Duodenal mucosa (tissue), 2 donors: ENCODE measurements around the gene KAT2A.
A peak's percentile ranks its signal among the peaks of the same experiment; 100 is the strongest.

Source experiments
- H3K27ac ChIP-seq: one replicate; pipeline ENCODE4 v1.7.0; 2013; ENCODE audit warnings: low read depth, low read length
- H3K27me3 ChIP-seq, 2 donors: one replicate each; pipeline ENCODE4 v1.7.0; 2013; ENCODE audit warnings: low read length in 2 of 2, control low read depth in 1 of 2; ENCODE audit not compliant: insufficient read depth in 2 of 2, control insufficient read depth in 1 of 2
- H3K36me3 ChIP-seq, 2 donors: one replicate each; pipeline ENCODE4 v1.7.0; 2013; ENCODE audit warnings: low read length in 2 of 2, control low read depth in 1 of 2; ENCODE audit not compliant: insufficient read depth in 2 of 2, control insufficient read depth in 1 of 2
- H3K4me1 ChIP-seq, 2 donors: one replicate each; pipeline ENCODE4 v1.7.0; 2013; ENCODE audit warnings: low read length in 2 of 2, control low read depth in 1 of 2; ENCODE audit not compliant: insufficient read depth in 2 of 2, control insufficient read depth in 1 of 2
- H3K4me3 ChIP-seq, 2 donors: one replicate each; pipeline ENCODE4 v1.7.0; 2013; ENCODE audit warnings: low read length in 2 of 2, low read depth in 1 of 2
- H3K9ac ChIP-seq, 2 donors: one replicate each; pipeline ENCODE4 v1.7.0; 2013; ENCODE audit warnings: low read length in 2 of 2, low read depth in 1 of 2
- H3K9me3 ChIP-seq, 2 donors: one replicate each; pipeline ENCODE4 v1.7.0; 2013; ENCODE audit warnings: low read length in 2 of 2, control low read depth in 1 of 2; ENCODE audit not compliant: control insufficient read depth in 1 of 2

The KAT2A gene

GRCh38 chr17:42120770-42121769 is at the start of gene KAT2A:
Gene KAT2A (minus strand): TSS chr17:42121367. CDS start chr17:42121304, 63 bp downstream.
- H3K4me1 ChIP-seq, result peaks cover 32 to 44% of the 10 kb centered on the region in 2 donors
- no peaks in the 10 kb centered on the region for H3K27me3 ChIP-seq
- H3K27ac ChIP-seq, result peak within 1 kb of the TSS; percentile 7
- H3K9me3 ChIP-seq, result no peaks in the 10 kb centered on the region
- H3K36me3 ChIP-seq, result peaks cover 10 to 23% of the 10 kb centered on the region in 2 donors
- H3K4me3 ChIP-seq, result peak within 1 kb of the TSS; percentile 51
- H3K9ac ChIP-seq, result peak within 1 kb of the TSS; percentile 46 to 60

GRCh38 chr17:42169351-42169750 is 48.2 kb upstream of the KAT2A start:
- H3K27me3 ChIP-seq, result no peaks in the 10 kb centered on the region
- H3K27ac ChIP-seq, result no peak overlapping the region
- H3K36me3 ChIP-seq, result no peaks in the 10 kb centered on the region
- H3K4me1 ChIP-seq, result no peaks in the 10 kb centered on the region
- no peak overlapping the region for H3K4me3 ChIP-seq
- H3K9ac ChIP-seq, result no peak overlapping the region
- H3K9me3 ChIP-seq, result no peaks in the 10 kb centered on the region

- H3K4me3 ChIP-seq, result no peak overlapping the region
- no peaks in the 10 kb centered on the region for H3K9me3 ChIP-seq
- no peaks in the 10 kb centered on the region for H3K4me1 ChIP-seq
- no peaks in the 10 kb centered on the region for H3K36me3 ChIP-seq
- no peak overlapping the region for H3K27ac ChIP-seq
- H3K27me3 ChIP-seq, result no peaks in the 10 kb centered on the region
- H3K9ac ChIP-seq, result no peak overlapping the region
Measured at GRCh38 chr17:42167807-42168206, 46.6 kb upstream of the KAT2A start.

GRCh38 chr17:42166196-42166763 is 45.1 kb upstream of the KAT2A start:
- no peaks in the 10 kb centered on the region for H3K27me3 ChIP-seq
- H3K9ac ChIP-seq, result no peak overlapping the region
- H3K4me1 ChIP-seq, result no peaks in the 10 kb centered on the region
- no peak overlapping the region for H3K4me3 ChIP-seq
- H3K27ac ChIP-seq, result no peak overlapping the region
- H3K9me3 ChIP-seq, result no peaks in the 10 kb centered on the region
- H3K36me3 ChIP-seq, result no peaks in the 10 kb centered on the region

- Histone ChIP-seq H3K36me3 (no peaks in the 10 kb centered on the region), H3K9me3 (no peaks in the 10 kb centered on the region), H3K27me3 (no peaks in the 10 kb centered on the region), H3K4me1 (no peaks in the 10 kb centered on the region), H3K9ac (no peak overlapping the region), H3K4me3 (no peak overlapping the region), H3K27ac (no peak overlapping the region)
Measured at GRCh38 chr17:42165751-42166150, 44.6 kb upstream of the KAT2A start.

- Histone ChIP-seq H3K27me3 (no peaks in the 10 kb centered on the region), H3K9ac (no peak overlapping the region), H3K4me1 (no peaks in the 10 kb centered on the region), H3K9me3 (no peaks in the 10 kb centered on the region), H3K27ac (no peak overlapping the region), H3K4me3 (no peak overlapping the region), H3K36me3 (no peaks in the 10 kb centered on the region)
Measured at GRCh38 chr17:42163696-42164407, 42.7 kb upstream of the KAT2A start.

GRCh38 chr17:42163113-42163512 is 41.9 kb upstream of the KAT2A start:
- Histone ChIP-seq H3K36me3 (no peaks in the 10 kb centered on the region), H3K9ac (no peak overlapping the region), H3K4me3 (no peak overlapping the region), H3K4me1 (no peaks in the 10 kb centered on the region), H3K9me3 (no peaks in the 10 kb centered on the region), H3K27ac (no peak overlapping the region), H3K27me3 (no peaks in the 10 kb centered on the region)

GRCh38 chr17:42160531-42160910 is 39.4 kb upstream of the KAT2A start:
- H3K36me3 ChIP-seq, result no peaks in the 10 kb centered on the region
- no peak overlapping the region for H3K4me3 ChIP-seq
- no peaks in the 10 kb centered on the region for H3K27me3 ChIP-seq
- H3K9me3 ChIP-seq, result no peaks in the 10 kb centered on the region
- no peak overlapping the region for H3K27ac ChIP-seq
- H3K9ac ChIP-seq, result no peak overlapping the region
- H3K4me1 ChIP-seq, result no peaks in the 10 kb centered on the region

GRCh38 chr17:42159796-42160530 is 38.8 kb upstream of the KAT2A start:
- Histone ChIP-seq H3K27ac (no peak overlapping the region), H3K9ac (no peak overlapping the region), H3K9me3 (no peaks in the 10 kb centered on the region), H3K4me3 (no peak overlapping the region), H3K4me1 (no peaks in the 10 kb centered on the region), H3K27me3 (no peaks in the 10 kb centered on the region), H3K36me3 (no peaks in the 10 kb centered on the region)
